A549 (cell line): ENCODE measurements around the gene INVS.

ENCODE experiments used
- CBX2 ChIP-seq: fragments of 200-600 bp; sonication (generic); IDR thresholded peaks from 2 replicates; pipeline ENCODE4 v1.6.1; 2016; ENCODE audit warnings: low read depth, mild to moderate bottlenecking, borderline replicate concordance
- CTCF ChIP-seq: fragments of >200 bp; sonication (Bioruptor Twin); formaldehyde crosslinking; IDR thresholded peaks from 3 replicates; pipeline ENCODE4 v1.5.1; 2016
- EHMT2 ChIP-seq: fragments of 200-600 bp; sonication (generic); IDR thresholded peaks from 2 replicates; pipeline ENCODE4 v1.6.1; 2016; ENCODE audit warnings: antibody characterized with exemption, low read depth, mild to moderate bottlenecking, moderate library complexity
- EP300 ChIP-seq, 2 experiments: fragments of >200 bp; sonication (Bioruptor Twin); formaldehyde crosslinking; IDR thresholded peaks; 2 replicates in 1 of 2; 3 replicates in 1 of 2; pipeline ENCODE4 v1.6.1; 2016 to 2017
- HDAC2 ChIP-seq: fragments of 200-600 bp; sonication (generic); IDR thresholded peaks from 2 replicates; pipeline ENCODE4 v1.6.1; 2016
- HOXA7 ChIP-seq: fragments of 250-450 bp; sonication (Bioruptor Pico); IDR thresholded peaks from 2 replicates; pipeline ENCODE4 v1.5.0; 2020; ENCODE audit warnings: mild to moderate bottlenecking, moderate library complexity
- KDM1A ChIP-seq: fragments of 200-600 bp; sonication (generic); IDR thresholded peaks from 2 replicates; pipeline ENCODE4 v1.6.1; 2016; ENCODE audit warnings: low read depth, mild to moderate bottlenecking
- MAX ChIP-seq: IDR thresholded peaks from 2 replicates; pipeline ENCODE4 v1.6.1; 2012
- RCOR1 ChIP-seq: fragments of 150-350 bp; IDR thresholded peaks from 2 replicates; pipeline ENCODE4 v1.6.1; 2014; ENCODE audit warnings: antibody characterized with exemption, low read length, low read depth
- RFX5 ChIP-seq: fragments of 450-650 bp; IDR thresholded peaks from 2 replicates; pipeline ENCODE4 v1.7.1; 2014; ENCODE audit warnings: antibody characterized with exemption, mild to moderate bottlenecking, moderate library complexity
- SREBF2 ChIP-seq: fragments of 450-650 bp; IDR thresholded peaks from 2 replicates; pipeline ENCODE4 v1.6.1; 2014; ENCODE audit warnings: mild to moderate bottlenecking, moderate library complexity

- no peak for TF ChIP-seq CTCF
- no peak for TF ChIP-seq HOXA7
- TF ChIP-seq RFX5: no peak
- TF ChIP-seq RCOR1: no peak
- no peak for TF ChIP-seq EP300 (IDR thresholded peaks at IDR 0.05)
- TF ChIP-seq EHMT2: no peak
- no peak for TF ChIP-seq KDM1A
- no peak for TF ChIP-seq SREBF2
- no peak for TF ChIP-seq HDAC2
- TF ChIP-seq MAX: no peak
- TF ChIP-seq CBX2: no peak
Measured at GRCh38 chr9:100072805-100073204, 26.2 kb upstream of the INVS start.
